IMR-90 (cell line): ENCODE results near the gene TMEM45A. TPM values are rescaled to one million over a fixed set of nuclear protein-coding genes. Genes with fewer than 3 reads are reported as not detected.

Experiments
- ATAC-seq: fragments of 200-7000 bp; cut with Tn5 transposase; 2 replicates; pipeline ENCODE4 v1.9.1; 2020; ENCODE audit warnings: low read depth, mild to moderate bottlenecking, moderate library complexity
- BruUV-seq: library from RNA; stranded (reverse); fragments of 400-500 nt; replicated peaks from 2 replicates; lab custom pipeline; 2021; lab: Mats Ljungman, UMichigan
- CTCF ChIA-PET: fragments of 300-600 bp; formaldehyde crosslinking; extraction: SDS; loops from one replicate; lab custom pipeline; 2021; ENCODE audit warnings: antibody characterized with exemption; lab: Yijun Ruan, JAX
- POLR2A ChIA-PET: fragments of 300-600 bp; sonication (Branson Sonifier 250); formaldehyde crosslinking; loops from one replicate; lab custom pipeline; 2022; ENCODE audit warnings: antibody characterized with exemption; ENCODE audit not compliant: unreplicated experiment; lab: Charles Lee
- DNase-seq: peaks from one replicate; pipeline ENCODE4 v3.0.0; 2013
- H2AFZ ChIP-seq: replicated peaks from 2 replicates; pipeline ENCODE3; 2013; ENCODE audit warnings: low read length, mild to moderate bottlenecking; ENCODE audit not compliant: poor library complexity
- H2AK5ac ChIP-seq: 2 replicates; pipeline ENCODE4 v1.6.1; 2013; ENCODE audit warnings: low read depth, low read length, inconsistent platforms
- H2AK9ac ChIP-seq: replicated peaks from 2 replicates; pipeline ENCODE3; 2013; ENCODE audit warnings: mild to moderate bottlenecking, low read depth, low read length, moderate library complexity; ENCODE audit not compliant: poor library complexity
- H2BK120ac ChIP-seq: 2 replicates; pipeline ENCODE4 v1.6.1; 2013; ENCODE audit warnings: low read depth, low read length, inconsistent platforms
- H2BK15ac ChIP-seq: 3 replicates; pipeline ENCODE4 v1.6.1; 2013; ENCODE audit warnings: low read depth, low read length, inconsistent platforms
- H2BK20ac ChIP-seq: 2 replicates; pipeline ENCODE4 v1.6.1; 2013; ENCODE audit warnings: low read depth, mild to moderate bottlenecking, inconsistent platforms, low read length, moderate library complexity
- H2BK5ac ChIP-seq: 2 replicates; pipeline ENCODE4 v1.6.1; 2013; ENCODE audit warnings: mild to moderate bottlenecking, low read depth, low read length, inconsistent platforms; ENCODE audit not compliant: poor library complexity, severe bottlenecking
- H3K14ac ChIP-seq: replicated peaks from 2 replicates; pipeline ENCODE4 v1.6.1; 2013; ENCODE audit warnings: low read depth, low read length, inconsistent platforms
- H3K18ac ChIP-seq: 2 replicates; pipeline ENCODE4 v1.6.1; 2013; ENCODE audit warnings: low read depth, low read length, control low read depth
- H3K23ac ChIP-seq: 2 replicates; pipeline ENCODE4 v1.6.1; 2013; ENCODE audit warnings: low read depth, low read length, inconsistent platforms
- H3K27ac ChIP-seq: 2 replicates; pipeline ENCODE4 v1.5.1; 2013; ENCODE audit warnings: mild to moderate bottlenecking, control low read depth, low read length; ENCODE audit not compliant: insufficient read depth
- H3K27me3 ChIP-seq: 2 replicates; pipeline ENCODE4 v1.6.1; 2013; ENCODE audit warnings: low read length; ENCODE audit not compliant: control insufficient read depth, insufficient read depth
- H3K36me3 ChIP-seq: 2 replicates; pipeline ENCODE4 v1.6.1; 2013; ENCODE audit warnings: low read length, mixed read lengths; ENCODE audit not compliant: control insufficient read depth, insufficient read depth
- H3K4ac ChIP-seq: 2 replicates; pipeline ENCODE4 v1.6.1; 2013; ENCODE audit warnings: low read depth, low read length, inconsistent platforms
- H3K4me1 ChIP-seq: 2 replicates; pipeline ENCODE4 v1.6.1; 2013; ENCODE audit warnings: low read length, mixed read lengths; ENCODE audit not compliant: control insufficient read depth, insufficient read depth
- H3K4me2 ChIP-seq: 2 replicates; pipeline ENCODE4 v1.6.1; 2013; ENCODE audit warnings: low read depth, mild to moderate bottlenecking, control low read depth, low read length, moderate library complexity
- H3K4me3 ChIP-seq: 2 replicates; pipeline ENCODE4 v1.5.1; 2013; ENCODE audit warnings: low read depth, mild to moderate bottlenecking, control low read depth, low read length, moderate library complexity; ENCODE audit not compliant: insufficient read depth
- H3K56ac ChIP-seq: 2 replicates; pipeline ENCODE4 v1.6.1; 2013; ENCODE audit warnings: low read length, inconsistent platforms; ENCODE audit not compliant: insufficient read depth; ENCODE audit errors: extremely low read depth
- H3K79me1 ChIP-seq, 2 experiments: 2 replicates each; pipeline ENCODE4 v1.6.1; 2013; ENCODE audit warnings: low read length in 2 of 2, inconsistent platforms in 1 of 2, low read depth in 1 of 2
- H3K9ac ChIP-seq: 2 replicates; pipeline ENCODE4 v1.6.1; 2013; ENCODE audit warnings: low read depth, low read length, control low read depth
- H3K9me1 ChIP-seq: 2 replicates; pipeline ENCODE4 v1.6.1; 2013; ENCODE audit warnings: low read length, inconsistent platforms; ENCODE audit not compliant: insufficient read depth
- H3K9me3 ChIP-seq: 2 replicates; pipeline ENCODE4 v1.6.1; 2013; ENCODE audit warnings: low read length; ENCODE audit not compliant: control insufficient read depth, insufficient read depth
- H4K20me1 ChIP-seq: 2 replicates; pipeline ENCODE4 v1.6.1; 2013; ENCODE audit warnings: low read length, inconsistent platforms; ENCODE audit not compliant: insufficient read depth
- H4K5ac ChIP-seq: 2 replicates; pipeline ENCODE4 v1.6.1; 2013; ENCODE audit warnings: mild to moderate bottlenecking, low read depth, low read length, control low read depth
- H4K8ac ChIP-seq, 2 experiments: 2 replicates each; pipeline ENCODE4 v1.6.1; 2013; ENCODE audit warnings: low read depth in 2 of 2, low read length in 2 of 2, control low read depth in 1 of 2, inconsistent platforms in 1 of 2
- H4K91ac ChIP-seq: 2 replicates; pipeline ENCODE4 v1.6.1; 2013; ENCODE audit warnings: low read depth, low read length, inconsistent platforms; ENCODE audit not compliant: insufficient read depth
- CEBPB ChIP-seq: IDR thresholded peaks from 2 replicates; pipeline ENCODE4 v1.6.1; 2012; ENCODE audit warnings: low read depth, low read length, improper control_type of control experiment
- CTCF ChIP-seq: conservative IDR thresholded peaks from 2 replicates; pipeline ENCODE4 v1.5.1; 2012; ENCODE audit warnings: mild to moderate bottlenecking, low read depth, low read length, improper control_type of control experiment
- MAZ ChIP-seq: IDR thresholded peaks from 2 replicates; pipeline ENCODE4 v1.6.1; 2012; ENCODE audit warnings: low read depth, mild to moderate bottlenecking, low read length, improper control_type of control experiment, moderate library complexity, borderline replicate concordance
- NFE2L2 ChIP-seq: fragments of 150-350 bp; IDR thresholded peaks from 2 replicates; pipeline ENCODE4 v1.6.1; 2016; ENCODE audit warnings: low read depth, mild to moderate bottlenecking, low read length
- RAD21 ChIP-seq: IDR thresholded peaks from 2 replicates; pipeline ENCODE4 v1.6.1; 2012; ENCODE audit warnings: low read length, improper control_type of control experiment
- dilution Hi-C: fragments of 300-500 bp; cut with HindIII; formaldehyde crosslinking; loops from one replicate; pipeline ENCODE4 v1.14.3; 2018; ENCODE audit warnings: low sequenced_read_pairs; ENCODE audit not compliant: unreplicated experiment
- in situ Hi-C: fragments of 300-500 bp; cut with MboI; formaldehyde crosslinking; loops from 3 replicates; pipeline ENCODE4 v1.14.3; 2019; ENCODE audit warnings: low sequenced_read_pairs, inconsistent platforms, mixed read lengths
- intact Hi-C: fragments of 100-400 bp; cut with micrococcal nuclease; formaldehyde crosslinking; loops from 2 replicates; pipeline ENCODE4 v1.10.0; 2022
- polyA plus RNA-seq, 3 experiments: library from polyadenylated mRNA; depleted of rRNA; stranded (reverse); fragments of >200 nt; gene quantifications; 2 replicates each; pipeline ENCODE4 v1.2.3, GENCODE V29; 2012; ENCODE audit warnings: low replicate concordance in 1 of 3
- total RNA-seq: library from RNA; depleted of rRNA; stranded (reverse); fragments of >200 nt; gene quantifications from 2 replicates; pipeline ENCODE4 v1.2.3, GENCODE V29; 2012

TMEM45A gene
- total and polyA plus RNA-seq, 2 of the 4 experiments (the other 2 are of a cell fraction): 13.6 to 21.7 TPM

- Histone ChIP-seq H2BK20ac (no peak overlapping the region), H3K23ac (no peak overlapping the region; the same call in 1 of the 2 replicates), H3K4me2 (no peak overlapping the region), H3K4ac (no peak overlapping the region), H3K4me1 (no peaks in the 10 kb centered on the region; the same call in 1 of the 2 replicates), H4K91ac (no peak overlapping the region), H3K9ac (no peak overlapping the region), H3K9me1 (0 out of 2 replicates have a peak, but pooled peaks cover 3% of the 10 kb centered on the region), H2AFZ (no peak overlapping the region), H3K79me1 (no peaks in the 10 kb centered on the region), H3K56ac (no peak overlapping the region), H2AK5ac (no peak overlapping the region), H3K18ac (no peak overlapping the region), H3K27me3 (peaks cover 20% of the 10 kb centered on the region), H3K36me3 (no peaks in the 10 kb centered on the region), H3K9me3 (no peaks in the 10 kb centered on the region), H3K27ac (no peak overlapping the region), H4K20me1 (no peaks in the 10 kb centered on the region), H3K14ac (no peak overlapping the region), H4K5ac (no peak overlapping the region), H3K4me3 (no peak overlapping the region), H2BK120ac (no peak overlapping the region), H2BK15ac (no peak overlapping the region), H4K8ac (no peak overlapping the region), H2BK5ac (no peak overlapping the region), H2AK9ac (no peak overlapping the region)
- dilution Hi-C loops (no loop called here), in situ Hi-C loops (no loop called here), intact Hi-C loops (no loop called here)
- TF ChIP-seq MAZ: no peak
- TF ChIP-seq RAD21: no peak
- no peak for TF ChIP-seq CTCF
- TF ChIP-seq CEBPB: no peak
- TF ChIP-seq NFE2L2: no peak
- DNase-seq (no peak), ATAC-seq (no peak)
- POLR2A ChIA-PET: no interaction called here
- CTCF ChIA-PET: no interaction called here
- BruUV-seq: no TSS peak
Measured at GRCh38 chr3:100606894-100607512, 114.6 kb downstream of the TMEM45A start.
